B cell (primary cell): ENCODE data around the gene PKIG. TPM values are rescaled to one million over a fixed set of nuclear protein-coding genes. Genes with fewer than 3 reads are reported as not detected.

Source experiments
- ATAC-seq: fragments of 200-7000 bp; cut with Tn5 transposase; one replicate; pipeline ENCODE4 v1.10.0; 2021; ENCODE audit warnings: low read depth, mild to moderate bottlenecking, moderate number of reproducible peaks, moderate library complexity
- CTCF ChIA-PET: fragments of 350-600 bp; sonication (Branson Sonifier 250); formaldehyde crosslinking; loops from one replicate; lab custom pipeline; 2021; ENCODE audit warnings: antibody characterized with exemption, inconsistent platforms; lab: Charles Lee
- POLR2A ChIA-PET: fragments of 350-600 bp; sonication (Branson Sonifier 250); formaldehyde crosslinking; loops from one replicate; lab custom pipeline; 2021; ENCODE audit warnings: antibody characterized with exemption; lab: Charles Lee
- DNase-seq: peaks from one replicate; pipeline ENCODE4 v3.0.0; 2013
- H2AFZ ChIP-seq: 2 replicates; pipeline ENCODE4 v1.6.1; 2012; ENCODE audit warnings: mild to moderate bottlenecking, low read depth, low read length; ENCODE audit not compliant: insufficient read depth, poor library complexity, severe bottlenecking
- H3K27ac ChIP-seq, 2 donors: 1 replicate in 1 of 2; 2 replicates in 1 of 2; pipeline ENCODE4 v1.5.1; 2012 to 2013; ENCODE audit warnings: low read length in 2 of 2, mild to moderate bottlenecking in 2 of 2, moderate library complexity in 1 of 2
- H3K27me3 ChIP-seq, 4 experiments: fragments of 200-600 bp in 1 of 4; sonication (generic) in 1 of 4; replicated peaks in 1 of 4; 1 replicate in 2 of 4; 2 replicates in 2 of 4; pipeline versions ENCODE4 v1.6.1 to v1.7.0; 2013 to 2016; ENCODE audit warnings: low read length in 3 of 4, mild to moderate bottlenecking in 2 of 4, mixed read lengths in 1 of 4, moderate library complexity in 1 of 4; ENCODE audit not compliant: insufficient read depth in 4 of 4, control insufficient read depth in 3 of 4; ENCODE audit errors: control extremely low read depth in 1 of 4
- H3K36me3 ChIP-seq, 2 experiments: replicated peaks in 1 of 2; 1 replicate in 1 of 2; 2 replicates in 1 of 2; pipeline versions ENCODE4 v1.6.1 to v1.7.1; 2013; ENCODE audit warnings: low read length in 1 of 2; ENCODE audit not compliant: insufficient read depth in 2 of 2, control insufficient read depth in 1 of 2; ENCODE audit errors: control extremely low read depth in 1 of 2, extremely low read depth in 1 of 2
- H3K4me1 ChIP-seq, 2 donors: fragments of 200-600 bp in 1 of 2; sonication (generic) in 1 of 2; 1 replicate in 1 of 2; 2 replicates in 1 of 2; pipeline versions ENCODE4 v1.5.1 to v1.6.1; 2013 to 2017; ENCODE audit warnings: low read length in 2 of 2; ENCODE audit not compliant: control insufficient read depth in 2 of 2, insufficient read depth in 2 of 2
- H3K4me2 ChIP-seq: replicated peaks from 2 replicates; pipeline ENCODE3; 2012; ENCODE audit warnings: mild to moderate bottlenecking, low read depth, low read length; ENCODE audit not compliant: poor library complexity, severe bottlenecking
- H3K4me3 ChIP-seq, 5 experiments: fragments of 200-600 bp in 1 of 5; sonication (generic) in 1 of 5; 1 replicate in 3 of 5; 2 replicates in 2 of 5; pipeline versions ENCODE4 v1.5.1 to v1.7.0; 2011 to 2016; ENCODE audit warnings: low read length in 4 of 5, mild to moderate bottlenecking in 4 of 5, low read depth in 2 of 5, control low read depth in 1 of 5, moderate library complexity in 1 of 5; ENCODE audit not compliant: insufficient read depth in 1 of 5; ENCODE audit errors: control extremely low read depth in 1 of 5, extremely low read depth in 1 of 5
- H3K79me2 ChIP-seq: fragments of 200-600 bp; sonication (generic); one replicate; pipeline ENCODE4 v1.6.0; 2016; ENCODE audit warnings: low read length; ENCODE audit not compliant: control insufficient read depth, insufficient read depth
- H3K9ac ChIP-seq: fragments of 200-600 bp; sonication (generic); 2 replicates; pipeline ENCODE4 v1.6.1; 2017; ENCODE audit warnings: mild to moderate bottlenecking, low read length, moderate library complexity
- H3K9me3 ChIP-seq, 3 donors: one replicate each; pipeline versions ENCODE4 v1.6.1 to v1.7.1; 2013; ENCODE audit warnings: low read length in 2 of 3; ENCODE audit not compliant: control insufficient read depth in 2 of 3, insufficient read depth in 1 of 3; ENCODE audit errors: control extremely low read depth in 1 of 3
- H4K20me1 ChIP-seq: 2 replicates; pipeline ENCODE4 v1.6.0; 2012; ENCODE audit warnings: mild to moderate bottlenecking, low read length; ENCODE audit not compliant: insufficient read depth, control insufficient read depth, poor library complexity, severe bottlenecking
- H3K27ac Mint-ChIP-seq: one replicate; pipeline ENCODE4 v1.8.0; 2021; ENCODE audit warnings: mixed read lengths
- H3K27me3 Mint-ChIP-seq: one replicate; pipeline ENCODE4 v1.8.0; 2021; ENCODE audit warnings: mixed read lengths
- H3K4me1 Mint-ChIP-seq: one replicate; pipeline ENCODE4 v1.8.0; 2021; ENCODE audit warnings: mixed read lengths
- H3K4me3 Mint-ChIP-seq: one replicate; pipeline ENCODE4 v1.8.0; 2021; ENCODE audit warnings: mixed read lengths
- H3K9me3 Mint-ChIP-seq: one replicate; pipeline ENCODE4 v1.8.0; 2022; ENCODE audit warnings: mixed read lengths; ENCODE audit not compliant: insufficient read depth
- CTCF ChIP-seq: fragments of 200-600 bp; IDR thresholded peaks from one replicate; pipeline ENCODE4 v1.8.0; 2022; ENCODE audit warnings: antibody characterized with exemption, mild to moderate bottlenecking
- EZH2 ChIP-seq: IDR thresholded peaks from 2 replicates; pipeline ENCODE4 v1.6.1; 2012; ENCODE audit warnings: borderline replicate concordance, low read depth, mild to moderate bottlenecking, moderate library complexity, low read length; ENCODE audit not compliant: insufficient read depth, poor library complexity, severe bottlenecking
- WGBS: methylation state at CpG from one replicate; pipeline ENCODE4 v1.1.5; 2013; ENCODE audit warnings: missing lambda C conversion rate; ENCODE audit not compliant: insufficient coverage; 5-methylcytosine and 5-hydroxymethylcytosine counted together
- intact Hi-C: fragments of 100-400 bp; cut with micrococcal nuclease; formaldehyde crosslinking; loops from one replicate; pipeline ENCODE4 v1.10.0; 2022
- polyA plus RNA-seq: library from polyadenylated mRNA; depleted of rRNA; stranded (reverse); fragments of >200 nt; gene quantifications from 2 replicates; pipeline ENCODE4 v1.2.3, GENCODE V29; 2012
- total RNA-seq, 2 donors: library from RNA; stranded (reverse); fragments of 120-200 nt in 1 of 2; gene quantifications; 1 replicate in 1 of 2; 2 replicates in 1 of 2; pipeline versions ENCODE4 v1.2.3 to v1.2.4, GENCODE V29; 2013 to 2022

The PKIG gene
- total and polyA plus RNA-seq, 2 donors (not counting 1 experiment from before 2014, with no cell fraction given): 128 to 168 TPM

DNA sequence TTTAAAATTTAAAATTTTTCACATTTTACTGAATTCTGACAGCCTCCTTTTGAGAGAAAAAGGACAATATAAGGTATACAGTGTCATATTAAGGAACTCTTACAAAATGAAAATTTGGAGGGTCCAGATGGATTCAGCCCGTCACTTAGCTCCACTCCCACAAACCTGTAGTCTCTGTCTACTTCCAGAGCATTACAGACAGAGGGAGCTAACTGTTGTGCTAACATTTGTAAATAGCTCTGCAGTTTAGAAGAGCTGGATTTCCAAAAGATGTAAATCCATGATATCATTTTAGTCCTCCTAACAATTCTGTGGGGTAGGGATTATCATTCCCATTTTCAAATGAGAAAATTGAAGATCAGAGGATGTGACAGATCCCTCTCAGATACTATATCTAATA is 44.4 kb upstream of the PKIG start:
- Histone ChIP-seq H3K4me1 (no peaks in the 10 kb centered on the region), H3K4me2 (no peak overlapping the region), H3K27ac (no peak overlapping the region), H3K9ac (no peak overlapping the region), H3K36me3 (no peaks in the 10 kb centered on the region), H3K79me2 (no peaks in the 10 kb centered on the region), H3K9me3 (no peaks in the 10 kb centered on the region), H4K20me1 (no peaks in the 10 kb centered on the region), H3K27me3 (no peaks in the 10 kb centered on the region), H2AFZ (no peak overlapping the region), H3K4me3 (no peak overlapping the region)
- Mint-ChIP-seq H3K9me3 (no peaks in the 10 kb centered on the region), H3K27me3 (no peaks in the 10 kb centered on the region), H3K4me1 (no peaks in the 10 kb centered on the region), H3K27ac (no peak overlapping the region), H3K4me3 (no peak overlapping the region)
- whole genome bisulfite sequencing: no CpG with 5 or more reads among the region's 1 CpG
- ATAC-seq (no peak), DNase-seq (no peak)
- intact Hi-C loops: no loop called here
- ChIA-PET CTCF (interaction anchor here (1.3 kb wide), 1 partner anchor 72 kb away, joined by 5 read pairs; no protein-coding TSS in a partner anchor), POLR2A (no interaction called here)
- no peak for TF ChIP-seq CTCF
- TF ChIP-seq EZH2: no peak

- Histone ChIP-seq H3K27ac (no peak overlapping the region), H2AFZ (no peak overlapping the region), H3K36me3 (no peaks in the 10 kb centered on the region), H3K4me3 (no peak overlapping the region), H3K4me1 (no peaks in the 10 kb centered on the region), H4K20me1 (no peaks in the 10 kb centered on the region), H3K4me2 (no peak overlapping the region), H3K79me2 (no peaks in the 10 kb centered on the region), H3K9me3 (no peaks in the 10 kb centered on the region), H3K27me3 (no peaks in the 10 kb centered on the region), H3K9ac (no peak overlapping the region)
- Mint-ChIP-seq H3K4me3 (no peak overlapping the region), H3K27ac (no peak overlapping the region), H3K4me1 (no peaks in the 10 kb centered on the region), H3K9me3 (no peaks in the 10 kb centered on the region), H3K27me3 (no peaks in the 10 kb centered on the region)
- 93% methylated on average over 3 of the region's 6 CpGs for WGBS
- ATAC-seq: no peak
- no peak for DNase-seq
- TF ChIP-seq EZH2 (no peak), CTCF (no peak)
- POLR2A ChIA-PET: no interaction called here
- intact Hi-C loops: no loop called here
- CTCF ChIA-PET: interaction anchor here (0.5 kb wide), 1 partner anchor 299 kb away, joined by 3 read pairs; no protein-coding TSS in a partner anchor
These were observed 41.5 kb upstream of the PKIG start for GRCh38 chr20:44540834-44541233.
